Fibroblast of skin of right biceps (primary cell): ENCODE results near the gene WFIKKN1.
"Not testable (repeated sequence)": the region's sequence is repeated elsewhere in the genome, so short reads cannot be mapped to it uniquely, and the experiment has no call there.

Source experiments
- DNase-seq: peaks from one replicate; pipeline ENCODE4 v3.0.0-alpha.2; 2013

The WFIKKN1 gene

DNA sequence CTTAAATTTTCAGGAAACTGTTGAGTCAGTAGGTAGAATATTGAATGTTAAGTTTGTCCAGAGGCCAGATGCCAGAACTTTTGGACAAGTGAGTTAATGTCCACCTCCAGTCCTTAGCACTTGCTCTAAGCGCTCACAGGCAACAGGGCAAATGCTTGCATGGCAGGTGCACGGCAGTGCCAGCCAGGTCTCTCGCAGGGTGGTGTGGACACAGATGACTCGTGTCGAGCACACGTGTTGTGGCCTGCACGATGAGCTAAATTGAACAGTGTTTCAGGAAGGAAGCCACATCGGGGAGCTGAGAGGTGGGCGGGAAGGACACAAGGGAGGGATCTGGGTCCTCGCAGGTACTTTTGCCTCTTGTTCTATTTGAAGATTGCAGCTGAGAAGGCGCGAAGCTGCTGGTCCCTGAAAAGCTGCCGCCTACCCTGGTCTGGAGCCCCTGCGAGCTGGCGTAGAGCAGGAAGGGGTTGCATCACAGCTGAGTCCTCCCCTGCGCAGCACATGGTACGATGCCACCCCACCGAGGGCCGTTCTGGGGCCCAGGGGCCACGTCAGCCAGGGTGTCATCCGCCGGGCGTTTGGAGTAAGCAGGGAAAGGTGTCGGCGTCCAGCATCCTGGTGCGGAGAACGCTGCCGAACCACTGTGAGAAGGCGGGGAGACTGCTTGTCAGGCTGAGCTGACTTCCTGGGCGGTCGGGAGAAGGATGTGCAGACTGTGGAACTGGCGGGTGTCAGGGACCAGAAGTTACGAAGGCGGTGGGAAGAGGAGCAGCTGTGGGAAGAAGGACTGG lies 34.6 kb upstream of the WFIKKN1 start:
- DNase-seq = no peak

DNA sequence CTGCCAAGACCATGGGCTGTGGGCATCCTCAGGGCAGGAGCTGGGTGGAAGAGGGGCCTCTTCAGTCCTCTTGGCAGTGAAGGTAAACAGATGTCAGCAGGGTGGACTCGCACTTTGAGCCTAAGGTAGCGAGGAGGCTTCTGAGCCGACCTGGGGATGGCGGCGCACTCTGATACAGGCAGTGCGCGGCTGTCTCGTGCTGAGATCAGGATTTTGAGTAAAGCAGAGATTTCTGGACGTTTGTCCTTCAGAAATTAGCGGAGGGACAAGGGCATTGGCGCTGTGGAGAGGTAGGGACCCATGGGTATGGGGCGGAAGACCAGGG lies 34.1 kb upstream of the WFIKKN1 start:
- DNase-seq = no peak

DNA sequence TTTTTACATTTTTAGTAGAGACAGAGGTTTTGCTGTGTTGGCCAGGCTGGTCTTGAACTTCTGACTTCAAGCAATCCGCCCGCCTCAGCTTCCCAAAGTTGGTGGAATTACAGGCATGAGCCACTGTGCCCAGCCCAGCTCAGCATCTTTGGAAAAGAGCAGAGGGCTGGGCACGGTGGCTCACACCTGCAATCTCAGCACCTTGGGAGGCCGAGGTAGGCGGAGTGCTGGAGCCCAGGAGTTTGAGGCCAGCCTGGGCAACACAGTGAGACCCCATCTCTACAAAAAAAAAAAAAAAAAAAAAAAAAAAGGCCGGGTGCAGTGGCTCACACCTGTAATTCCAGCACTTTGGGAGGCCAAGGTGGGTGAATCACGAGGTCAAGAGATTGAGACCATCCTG lies 33.1 kb upstream of the WFIKKN1 start:
- DNase-seq = not testable (repeated sequence)

DNA sequence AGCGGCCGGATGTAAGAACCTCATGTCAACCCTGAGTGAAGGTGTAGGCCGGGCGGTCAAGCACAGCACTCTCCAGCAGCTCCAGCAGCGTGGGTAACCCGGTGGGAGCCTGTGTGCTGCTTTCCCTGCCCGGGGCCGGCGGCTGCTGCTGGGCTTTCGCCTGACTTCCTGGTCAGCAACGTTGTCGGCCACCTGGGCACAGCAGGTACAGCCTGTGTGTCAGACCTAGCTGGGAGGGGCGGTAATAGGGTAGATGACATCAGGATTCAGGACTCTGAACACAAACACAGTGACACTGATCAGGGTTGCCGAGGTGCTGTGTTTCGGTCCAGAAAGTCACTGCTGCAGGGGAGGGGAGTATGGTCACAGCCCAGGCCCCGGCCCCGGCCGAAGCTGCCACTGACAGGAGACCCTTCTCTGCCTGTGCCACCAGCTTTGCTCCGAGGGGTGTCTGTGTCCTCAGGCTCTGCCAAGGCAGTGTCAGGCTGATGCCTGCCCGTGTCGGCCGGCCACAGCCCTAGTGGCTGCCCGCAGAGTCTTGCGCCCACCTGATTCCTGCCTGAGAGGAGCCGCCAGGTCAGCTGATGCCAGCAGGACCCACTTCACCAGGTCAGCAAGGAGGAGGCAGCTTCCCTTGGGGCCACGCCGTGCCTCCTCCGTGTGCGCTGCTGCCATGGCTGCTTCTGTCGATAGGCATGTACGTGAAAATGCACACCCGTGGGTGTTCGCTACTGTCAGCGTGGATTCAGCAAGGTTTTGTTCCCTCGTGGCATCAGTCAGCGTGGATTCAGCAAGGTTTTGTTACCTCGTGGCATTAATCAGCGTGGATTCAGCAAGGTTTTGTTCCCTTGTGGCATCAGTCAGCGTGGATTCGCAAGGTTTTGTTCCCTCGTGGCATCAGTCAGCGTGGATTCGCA lies 31.7 kb upstream of the WFIKKN1 start:
- no peak for DNase-seq

DNA sequence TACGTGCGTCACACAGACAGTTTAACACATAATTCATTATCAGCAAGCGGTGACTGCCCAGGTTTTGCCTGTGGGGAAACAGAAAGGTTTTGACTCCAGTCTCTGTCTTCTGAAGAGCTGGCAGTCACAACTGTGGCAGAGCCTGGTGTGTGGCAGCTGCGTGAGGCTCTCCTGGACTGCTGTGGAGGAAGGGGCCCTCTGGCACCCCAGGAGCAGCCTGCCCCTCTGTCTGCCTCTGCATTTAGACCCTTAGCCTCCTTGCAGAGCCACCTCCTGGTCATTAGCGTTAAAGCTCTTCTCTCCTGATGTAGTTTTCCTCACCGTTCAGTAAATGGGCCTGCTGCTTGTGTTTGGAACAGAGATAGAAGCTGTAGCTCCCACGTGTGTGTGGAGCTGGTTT lies 30.0 kb upstream of the WFIKKN1 start:
- DNase-seq = no peak

DNA sequence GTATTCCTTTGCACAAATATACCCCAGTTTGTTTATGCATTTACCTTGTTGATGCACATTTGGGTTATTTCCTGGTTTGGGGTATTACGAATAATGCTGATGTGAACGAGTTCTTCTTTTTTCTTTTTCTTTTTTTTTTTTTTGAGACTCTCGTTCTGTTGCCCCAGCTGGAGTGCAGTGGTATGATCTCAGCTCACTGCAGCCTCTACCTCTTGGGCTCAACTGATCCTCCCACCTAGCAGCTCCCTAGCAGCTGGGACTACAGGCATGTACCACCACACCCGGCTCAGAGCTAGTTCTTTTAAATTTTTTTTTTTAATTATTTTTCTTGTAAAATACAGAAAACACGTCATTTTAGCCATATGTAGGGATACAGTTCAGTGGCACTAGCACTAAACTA lies 26.9 kb upstream of the WFIKKN1 start:
- DNase-seq = no peak

DNA sequence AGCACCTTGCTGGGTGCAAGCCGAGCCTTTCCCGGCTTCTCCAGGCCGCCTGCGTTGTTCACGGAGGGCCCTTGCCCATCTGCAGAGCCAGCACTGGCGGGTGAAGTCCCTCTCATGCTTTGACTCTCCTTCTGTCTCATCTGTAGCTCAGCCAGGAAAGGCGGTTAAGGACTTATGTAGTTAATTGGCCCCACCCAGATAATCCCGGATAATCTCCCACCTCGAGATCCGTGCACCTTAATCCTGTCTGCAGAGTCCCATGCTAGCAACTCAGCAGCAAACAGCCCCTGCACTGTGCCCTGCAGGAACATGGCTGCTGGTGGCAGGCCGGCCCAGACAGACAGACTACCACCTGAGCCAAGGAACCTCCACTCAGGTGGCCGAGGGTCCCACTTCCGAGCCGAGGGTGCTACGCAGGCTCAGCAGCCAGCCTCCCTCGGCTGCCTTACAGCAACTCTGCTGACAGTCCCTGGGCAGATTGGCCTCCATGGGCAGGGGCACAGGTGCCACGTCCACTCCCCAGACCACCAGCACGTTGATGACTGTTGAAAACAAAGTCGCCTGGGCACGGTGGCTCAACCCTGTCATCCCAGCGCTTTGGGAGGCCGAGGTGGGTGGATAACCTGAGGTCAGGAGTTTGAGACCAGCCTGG lies 24.0 kb upstream of the WFIKKN1 start:
- no peak for DNase-seq

DNA sequence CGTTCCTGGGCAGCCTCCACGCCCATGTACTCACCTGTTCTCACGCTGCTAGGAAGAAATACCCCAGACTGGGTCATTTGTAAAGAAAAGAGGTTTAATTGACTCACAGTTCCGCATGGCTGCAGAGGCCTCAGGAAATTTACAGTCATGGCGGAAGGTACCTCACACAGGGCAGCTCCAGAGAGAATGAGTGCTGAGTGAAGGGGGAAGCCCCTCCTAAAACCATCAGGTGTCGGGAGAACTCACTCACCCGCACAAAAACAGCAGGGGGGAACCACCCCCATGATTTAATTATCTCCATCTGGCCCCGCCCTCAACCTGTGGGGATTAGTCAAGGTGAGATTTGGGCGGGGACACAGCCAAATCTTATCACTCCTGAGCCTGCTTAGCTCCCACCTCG lies 22.8 kb upstream of the WFIKKN1 start:
- DNase-seq = no peak

DNA sequence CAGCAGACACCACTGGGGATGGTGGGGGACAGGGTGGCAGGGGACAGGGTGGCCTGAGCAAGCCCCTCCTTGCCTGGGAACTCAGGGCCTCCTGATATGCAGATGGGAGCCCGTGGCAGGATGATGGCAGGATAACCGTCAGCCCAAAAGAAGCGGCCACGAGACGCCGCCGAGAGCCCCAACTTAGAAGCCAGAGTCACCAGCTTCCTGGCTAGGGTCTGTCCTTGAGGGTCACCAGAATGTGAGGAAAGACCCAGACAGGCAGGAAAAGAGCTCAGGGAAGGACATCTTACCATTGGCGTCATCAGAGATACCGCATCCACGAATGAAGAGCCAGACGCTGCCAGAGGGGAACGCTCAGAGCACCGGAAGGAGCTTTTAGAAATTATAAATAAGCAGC lies 21.5 kb upstream of the WFIKKN1 start:
- DNase-seq = no peak

DNA sequence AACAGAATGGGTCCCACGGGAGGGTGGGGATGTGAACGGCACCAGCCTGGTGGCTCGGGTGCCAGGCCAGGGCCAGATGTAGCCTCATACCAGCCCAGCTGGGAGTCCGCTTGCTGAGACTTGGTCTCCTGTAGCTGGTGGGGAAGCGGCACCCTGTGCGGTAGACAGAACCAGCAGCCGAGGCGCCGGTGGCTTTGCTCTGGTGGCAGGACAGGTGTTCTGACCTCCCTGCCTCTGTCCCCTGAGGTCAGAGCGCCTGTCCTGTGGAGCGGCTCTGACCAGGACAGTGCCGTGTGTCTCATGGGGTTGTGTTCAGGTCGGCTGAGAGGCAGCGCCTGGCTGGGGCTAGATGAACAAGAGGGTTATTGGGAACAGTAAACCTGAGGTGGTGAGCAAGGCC lies 20.8 kb upstream of the WFIKKN1 start:
- no peak for DNase-seq

DNA sequence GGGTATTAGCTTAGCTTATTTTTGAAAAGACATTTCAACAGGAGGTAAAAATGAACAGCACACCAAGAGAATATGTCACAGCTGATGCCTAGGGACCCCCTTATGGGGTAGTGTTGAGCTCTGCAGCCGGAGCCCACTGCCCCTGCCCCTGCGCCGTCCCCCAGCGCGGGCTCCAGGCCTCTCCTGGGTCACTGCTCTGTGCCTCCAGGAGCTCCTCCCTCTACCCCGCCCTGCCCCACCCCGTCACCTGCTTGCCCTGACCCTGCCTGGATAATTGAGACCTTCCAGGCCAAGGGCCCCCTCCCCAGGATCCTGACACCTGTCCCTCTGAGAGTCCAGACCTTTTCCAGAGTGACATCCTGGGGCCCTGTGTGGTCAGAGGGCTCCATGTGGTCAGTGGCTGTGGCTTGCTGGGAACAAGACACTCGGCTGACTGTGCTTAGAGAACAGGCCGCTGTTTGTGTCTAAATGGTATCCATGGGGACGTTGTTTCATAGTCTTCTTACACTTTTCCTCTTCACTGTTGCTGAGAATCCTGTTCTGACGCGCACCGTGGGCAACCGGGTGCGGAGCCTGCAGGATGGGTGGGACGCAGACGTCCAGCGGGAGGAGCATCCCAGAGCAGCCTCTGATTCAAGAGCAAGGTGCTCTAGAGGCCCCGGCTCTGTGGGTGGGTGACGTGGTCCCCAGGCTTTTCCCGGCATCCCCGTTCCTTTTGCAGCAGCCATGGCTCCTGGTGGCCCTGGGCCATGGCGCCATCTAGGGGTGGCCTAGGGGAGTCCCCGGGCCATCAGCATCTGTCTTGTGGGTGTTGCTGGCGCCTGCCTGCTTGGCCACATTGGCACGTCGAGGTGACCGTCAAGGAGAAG lies 20.0 kb upstream of the WFIKKN1 start:
- no peak for DNase-seq

DNA sequence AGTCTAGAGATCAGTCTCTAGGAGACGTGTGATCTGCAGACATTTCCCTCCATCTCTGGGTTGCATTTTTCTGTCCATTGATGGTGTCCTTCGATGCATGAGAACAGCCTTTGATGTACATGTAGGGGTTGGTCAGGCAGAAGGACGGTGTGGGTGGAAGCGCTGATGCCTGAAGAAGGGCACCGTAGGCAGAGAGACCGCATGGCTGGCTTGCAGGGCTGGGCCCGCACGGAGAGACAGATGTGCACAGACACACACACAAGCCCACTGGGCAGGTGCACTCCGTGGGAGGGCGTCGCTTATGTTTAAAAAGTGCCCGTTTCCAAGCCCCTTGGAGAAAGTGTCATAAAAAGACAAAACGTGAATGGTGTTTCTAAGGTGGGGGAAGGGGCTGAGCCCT lies 15.7 kb upstream of the WFIKKN1 start:
- DNase-seq = no peak

DNA sequence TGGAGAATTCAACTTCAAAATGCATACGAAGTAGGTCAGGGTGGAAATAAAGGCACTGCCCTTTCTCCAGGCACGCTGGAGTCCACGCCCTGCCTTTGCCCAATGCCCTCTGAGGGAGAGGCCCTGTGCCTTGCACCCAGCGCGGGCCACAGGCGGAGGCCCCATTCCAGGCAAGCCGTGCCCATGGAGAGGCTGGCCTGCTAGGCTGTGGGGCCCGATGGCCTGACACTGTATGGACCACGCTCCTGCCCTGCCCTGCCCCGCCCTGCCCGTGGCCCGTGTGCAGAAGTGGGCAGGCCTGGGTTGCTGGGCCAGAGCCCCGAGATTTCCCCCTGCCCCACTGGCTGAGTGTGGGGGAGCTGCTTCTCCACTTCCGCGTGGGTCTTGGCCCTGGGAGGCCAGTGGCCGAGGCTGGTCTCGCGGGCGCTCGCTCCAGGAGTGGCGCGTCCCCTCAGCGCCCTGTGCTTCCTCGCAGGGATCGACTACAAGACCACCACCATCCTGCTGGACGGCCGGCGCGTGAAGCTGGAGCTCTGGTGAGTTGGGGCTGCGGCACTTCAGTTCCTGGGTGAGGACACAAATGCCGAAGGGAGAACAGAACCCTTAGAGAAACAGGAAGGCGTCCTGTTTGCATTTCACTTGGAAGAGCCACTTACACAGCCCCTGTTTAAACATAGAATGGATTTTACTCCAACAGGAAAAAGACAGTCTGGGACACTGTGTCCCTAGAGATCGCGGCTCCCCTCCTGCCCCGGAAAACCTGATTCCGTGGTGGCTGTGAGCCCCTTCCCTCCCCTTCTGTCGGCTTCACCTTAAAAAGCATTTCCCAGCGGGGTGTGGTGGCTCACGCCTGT lies 13.8 kb upstream of the WFIKKN1 start:
- DNase-seq = no peak

DNA sequence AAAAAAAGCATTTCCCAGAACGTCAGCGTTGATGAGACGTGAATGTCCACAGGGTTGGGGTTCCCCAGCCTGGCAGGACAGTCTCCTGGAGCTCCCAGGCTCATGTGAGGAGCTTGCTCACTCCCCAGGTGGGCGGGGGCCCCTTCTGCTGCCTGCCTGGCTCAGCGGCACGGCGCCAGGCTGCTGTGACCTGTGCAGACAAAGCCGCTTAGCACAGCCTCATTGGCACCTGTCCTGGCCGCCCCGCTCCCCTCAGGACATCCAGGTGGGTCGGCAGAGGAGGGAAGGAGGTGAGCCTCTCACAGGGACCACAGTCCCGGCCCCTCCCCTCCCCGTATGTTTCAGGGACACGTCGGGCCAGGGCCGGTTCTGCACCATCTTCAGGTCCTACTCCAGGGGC lies 12.9 kb upstream of the WFIKKN1 start:
- DNase-seq = no peak

DNA sequence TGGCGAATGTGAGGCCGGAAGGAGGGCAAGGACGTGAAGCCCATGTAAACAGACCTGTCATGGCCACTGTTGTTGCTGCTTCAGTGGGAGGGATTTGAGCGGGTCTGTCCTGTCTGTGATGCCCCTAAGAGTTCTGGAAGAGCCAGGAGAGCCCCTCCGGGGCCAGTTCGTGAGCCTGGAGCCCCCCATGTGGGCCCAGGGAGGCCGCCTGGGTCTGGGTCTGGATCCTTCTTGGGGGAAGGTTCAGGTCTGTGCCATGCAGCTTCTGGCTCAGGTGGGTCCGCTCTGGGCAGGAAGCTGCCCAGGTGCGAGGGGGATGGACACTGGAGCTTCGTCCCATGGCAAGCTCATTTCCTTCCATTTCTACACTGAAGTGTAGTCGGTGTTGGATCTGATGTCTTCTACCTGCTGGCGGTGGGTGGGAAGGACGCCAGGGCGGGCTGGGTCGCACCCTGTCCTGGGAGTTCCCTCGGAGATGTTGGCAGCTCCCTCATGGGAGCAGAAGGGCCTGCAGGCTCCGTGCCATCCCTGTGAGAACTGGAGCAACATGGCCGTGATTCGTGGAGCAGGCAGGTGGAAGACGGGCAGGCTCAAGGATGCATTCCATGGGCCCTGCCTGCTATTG lies 11.2 kb upstream of the WFIKKN1 start:
- DNase-seq = no peak

DNA sequence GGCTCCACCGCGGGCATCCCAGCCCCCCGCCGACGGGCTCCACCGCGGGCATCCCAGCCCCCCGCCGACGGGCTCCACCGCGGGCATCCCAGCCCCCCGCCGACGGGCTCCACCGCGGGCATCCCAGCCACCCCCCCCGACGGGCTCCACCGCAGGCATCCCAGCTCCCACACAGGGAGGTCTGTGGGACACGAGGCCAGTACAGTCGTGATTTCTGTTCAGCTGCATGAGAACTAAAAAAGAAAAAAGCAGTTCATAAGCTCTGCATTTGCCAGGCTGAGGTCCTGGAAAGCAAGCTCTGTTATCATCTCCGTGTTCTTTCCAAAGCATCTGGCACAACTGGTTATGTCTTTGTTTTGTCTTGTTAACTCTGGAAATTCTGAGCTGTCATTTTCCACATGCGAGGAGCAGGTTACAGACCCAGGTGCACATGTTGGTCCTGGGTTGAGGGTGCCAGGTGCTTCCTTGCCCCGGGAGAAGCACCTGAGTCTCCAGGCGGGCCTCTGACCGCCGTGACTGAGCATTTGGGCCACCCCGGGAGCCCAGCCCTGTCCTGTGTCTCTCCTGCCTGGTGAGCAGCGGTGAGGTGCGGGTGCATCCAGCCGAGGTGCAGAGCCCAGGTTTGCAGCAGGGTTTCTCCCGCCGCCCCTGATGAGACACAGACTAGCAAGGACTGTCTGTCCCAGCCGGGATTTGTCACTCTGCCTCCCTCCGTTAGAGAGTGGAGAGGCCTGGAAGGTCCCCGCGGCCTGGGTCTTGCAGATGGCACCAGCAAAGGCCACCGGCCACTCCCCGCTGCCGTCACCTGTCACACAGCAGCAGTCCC lies 9.9 kb upstream of the WFIKKN1 start:
- no peak for DNase-seq

DNA sequence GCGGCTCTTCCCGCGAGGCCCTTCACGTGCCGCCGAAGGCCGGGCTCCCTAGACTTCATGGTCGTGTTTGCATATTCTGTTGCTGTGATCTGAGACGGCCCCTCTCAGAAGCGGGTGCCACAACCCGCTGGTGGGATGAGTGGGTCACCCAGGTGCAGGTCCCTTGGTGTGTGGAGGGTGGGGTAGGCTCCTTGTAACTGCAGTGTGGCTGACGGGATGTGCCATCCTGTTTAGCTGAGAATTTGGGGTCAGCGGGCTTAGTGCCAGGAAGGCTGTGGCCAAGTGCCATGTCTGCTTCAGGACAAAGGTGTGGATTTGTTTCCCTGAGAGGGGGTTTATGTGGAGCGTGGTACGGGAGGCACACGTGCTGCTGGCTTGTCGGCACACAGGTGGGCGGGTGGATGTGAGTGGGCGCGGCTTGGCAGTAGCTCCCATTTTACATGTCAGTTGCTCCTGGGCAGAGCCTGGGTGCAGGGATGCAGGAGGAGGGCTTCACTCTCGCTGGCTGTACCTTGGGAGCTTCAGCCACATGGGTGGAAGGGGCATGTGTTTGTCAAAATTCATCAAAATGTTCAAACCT lies 9.2 kb upstream of the WFIKKN1 start:
- no peak for DNase-seq

DNA sequence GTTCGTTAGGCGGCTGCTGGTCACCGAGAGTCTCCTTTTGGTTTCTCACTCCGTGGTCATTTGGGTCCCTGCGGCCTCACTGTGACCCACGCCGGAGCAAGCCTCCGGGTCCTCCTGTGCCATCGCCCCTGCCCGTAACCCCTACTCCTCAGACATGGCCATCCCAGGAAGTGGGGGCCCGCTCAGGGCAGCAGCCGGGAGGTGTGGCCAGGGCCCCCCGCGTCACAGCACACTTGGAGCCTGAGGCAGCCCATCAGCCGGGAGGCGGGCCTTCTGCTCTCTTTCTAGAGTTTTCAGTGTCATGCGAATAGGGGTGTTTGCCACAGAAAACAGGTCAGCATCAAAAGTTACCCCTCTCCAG lies 7.9 kb upstream of the WFIKKN1 start:
- DNase-seq = no peak

DNA sequence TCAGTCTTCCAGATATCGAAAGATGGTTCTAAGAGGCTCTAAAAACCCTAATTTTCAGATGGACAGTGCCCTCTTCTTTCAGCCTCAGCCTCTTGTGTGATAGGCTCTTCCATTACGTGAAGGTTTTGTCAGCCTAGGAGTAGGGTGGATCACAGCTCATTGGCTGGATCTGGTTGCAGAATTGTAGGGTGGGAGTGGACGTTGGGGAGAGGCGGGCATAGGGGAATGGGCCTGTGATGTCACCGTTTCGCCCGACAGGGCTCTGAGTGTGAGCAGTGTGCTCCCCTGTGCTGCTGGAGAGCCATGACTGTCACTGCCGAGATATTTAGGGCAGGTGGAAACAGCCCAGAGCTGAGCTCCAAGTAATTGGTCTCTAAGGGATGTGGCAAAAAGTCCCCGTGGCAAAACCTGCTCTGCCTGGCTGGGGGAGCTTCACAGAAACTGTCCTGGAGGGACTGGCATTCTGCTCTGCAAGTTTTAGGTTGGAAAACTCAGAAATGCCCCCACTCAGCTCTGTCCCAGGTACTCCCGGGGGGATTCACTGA lies 6.2 kb upstream of the WFIKKN1 start:
- no peak for DNase-seq
